Sigmoid colon (tissue), 4 donors: ENCODE data around the gene KIF3B.
"Not testable (repeated sequence)": the region's sequence is repeated elsewhere in the genome, so short reads cannot be mapped to it uniquely, and the experiment has no call there.

Source experiments
- POLR2A ChIP-seq, 2 donors: fragments of 450-650 bp; IDR thresholded peaks; one replicate each; pipeline ENCODE4 v1.6.1; 2016; ENCODE audit warnings: antibody characterized with exemption in 2 of 2, mild to moderate bottlenecking in 2 of 2, moderate library complexity in 2 of 2
- POLR2AphosphoS5 ChIP-seq, 4 donors: sonication (generic); formaldehyde crosslinking; IDR thresholded peaks; one replicate each; pipeline ENCODE4 v1.6.1; 2017; ENCODE audit warnings: antibody characterized with exemption in 4 of 4
- TF ChIP-seq, protein P1 (sequence below), 4 experiments: fragments of 450-650 bp in 3 of 4; fragments of 200-600 bp in 1 of 4; IDR thresholded peaks; one replicate each; pipeline ENCODE4 v1.5.1; 2016 to 2019; ENCODE audit warnings: antibody characterized with exemption in 4 of 4, mild to moderate bottlenecking in 3 of 4, moderate library complexity in 2 of 4

DNA sequence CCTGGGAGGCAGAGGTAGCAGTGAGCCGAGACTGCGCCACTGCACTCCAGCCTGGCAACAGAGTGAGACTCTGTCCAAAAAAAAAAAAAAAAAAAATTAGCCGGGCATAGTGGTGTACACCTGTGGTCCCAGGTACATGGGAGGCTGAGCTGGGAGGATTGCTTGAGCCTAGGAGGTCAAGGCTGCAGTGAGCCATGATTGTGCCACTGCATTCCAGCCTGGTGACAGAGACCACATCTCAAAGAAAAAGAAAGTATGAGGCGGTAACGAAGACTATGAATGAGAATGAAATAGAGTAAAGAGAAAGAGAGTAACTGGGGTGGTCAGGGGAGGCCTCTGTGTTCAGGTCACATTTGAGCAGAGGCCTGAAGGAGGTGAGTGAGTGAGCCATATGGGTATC, 31.2 kb upstream of the KIF3B start:
- TF ChIP-seq, protein P1, sequence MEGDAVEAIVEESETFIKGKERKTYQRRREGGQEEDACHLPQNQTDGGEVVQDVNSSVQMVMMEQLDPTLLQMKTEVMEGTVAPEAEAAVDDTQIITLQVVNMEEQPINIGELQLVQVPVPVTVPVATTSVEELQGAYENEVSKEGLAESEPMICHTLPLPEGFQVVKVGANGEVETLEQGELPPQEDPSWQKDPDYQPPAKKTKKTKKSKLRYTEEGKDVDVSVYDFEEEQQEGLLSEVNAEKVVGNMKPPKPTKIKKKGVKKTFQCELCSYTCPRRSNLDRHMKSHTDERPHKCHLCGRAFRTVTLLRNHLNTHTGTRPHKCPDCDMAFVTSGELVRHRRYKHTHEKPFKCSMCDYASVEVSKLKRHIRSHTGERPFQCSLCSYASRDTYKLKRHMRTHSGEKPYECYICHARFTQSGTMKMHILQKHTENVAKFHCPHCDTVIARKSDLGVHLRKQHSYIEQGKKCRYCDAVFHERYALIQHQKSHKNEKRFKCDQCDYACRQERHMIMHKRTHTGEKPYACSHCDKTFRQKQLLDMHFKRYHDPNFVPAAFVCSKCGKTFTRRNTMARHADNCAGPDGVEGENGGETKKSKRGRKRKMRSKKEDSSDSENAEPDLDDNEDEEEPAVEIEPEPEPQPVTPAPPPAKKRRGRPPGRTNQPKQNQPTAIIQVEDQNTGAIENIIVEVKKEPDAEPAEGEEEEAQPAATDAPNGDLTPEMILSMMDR (IDR thresholded peaks at IDR 0.05), result not testable (repeated sequence)
- not testable (repeated sequence) for TF ChIP-seq POLR2AphosphoS5, POLR2A (IDR thresholded peaks at IDR 0.05)
